H1 (cell line): Measurements from ENCODE around the gene ENOSF1. TPM values are rescaled to one million over a fixed set of nuclear protein-coding genes. Genes with fewer than 3 reads are reported as not detected.
A peak's percentile ranks its signal among the peaks of the same experiment; 100 is the strongest.

Experiments
- CTCF ChIA-PET: fragments of 300-600 bp; sonication (Branson Sonifier 250); formaldehyde crosslinking; loops from one replicate; lab custom pipeline; 2021; ENCODE audit not compliant: partially characterized antibody; lab: Charles Lee
- POLR2A ChIA-PET: fragments of 300-600 bp; sonication (Branson Sonifier 250); formaldehyde crosslinking; loops from one replicate; lab custom pipeline; 2021; ENCODE audit warnings: inconsistent platforms; ENCODE audit not compliant: partially characterized antibody; lab: Charles Lee
- DNase-seq, 2 experiments: peaks; one replicate each; pipeline versions ENCODE4 v3.0.0 to v3.0.0-alpha.2; 2010 to 2022; ENCODE audit warnings: low spot score in 2 of 2, low read depth in 1 of 2, mixed read lengths in 1 of 2
- FAIRE-seq: peaks from 2 replicates; lab custom pipeline; 2011; peaks lifted over from hg19 to GRCh38; lab: Jason Lieb, UNC
- H2AFZ ChIP-seq: 2 replicates; pipeline ENCODE4 v1.8.1; 2012; ENCODE audit warnings: low read length, inconsistent platforms
- H2AK5ac ChIP-seq: 2 replicates; pipeline ENCODE4 v1.6.1; 2013; ENCODE audit warnings: low read depth, low read length
- H2BK120ac ChIP-seq: replicated peaks from 2 replicates; pipeline ENCODE3; 2013; ENCODE audit warnings: low read depth, low read length, inconsistent platforms
- H2BK12ac ChIP-seq: 2 replicates; pipeline ENCODE4 v1.6.1; 2013; ENCODE audit warnings: low read depth, low read length
- H2BK15ac ChIP-seq: 2 replicates; pipeline ENCODE4 v1.6.1; 2013; ENCODE audit warnings: low read length
- H2BK20ac ChIP-seq: 2 replicates; pipeline ENCODE4 v1.6.1; 2013; ENCODE audit warnings: low read length
- H2BK5ac ChIP-seq: 2 replicates; pipeline ENCODE4 v1.6.1; 2013; ENCODE audit warnings: low read depth, low read length
- H3K14ac ChIP-seq: 2 replicates; pipeline ENCODE4 v1.6.1; 2013; ENCODE audit warnings: inconsistent platforms; ENCODE audit not compliant: insufficient read length
- H3K18ac ChIP-seq: 2 replicates; pipeline ENCODE4 v1.6.1; 2013; ENCODE audit warnings: low read length; ENCODE audit errors: extremely low read depth
- H3K23ac ChIP-seq: 2 replicates; pipeline ENCODE4 v1.6.1; 2013; ENCODE audit warnings: inconsistent platforms; ENCODE audit not compliant: insufficient read length
- H3K23me2 ChIP-seq: 2 replicates; pipeline ENCODE4 v1.6.1; 2013; ENCODE audit warnings: low read depth, low read length
- H3K27ac ChIP-seq: 2 replicates; pipeline ENCODE4 v1.6.1; 2011; ENCODE audit warnings: low read depth, low read length, inconsistent platforms
- H3K27me3 ChIP-seq, 4 experiments: replicated peaks in 1 of 4; 1 replicate in 1 of 4; 2 replicates in 3 of 4; pipeline versions ENCODE4 v1.6.1 to v1.8.1; 2011 to 2013; ENCODE audit warnings: low read length in 3 of 4, mild to moderate bottlenecking in 3 of 4, inconsistent platforms in 2 of 4, mixed read lengths in 2 of 4, moderate library complexity in 1 of 4; ENCODE audit not compliant: control insufficient read depth in 3 of 4, insufficient read depth in 3 of 4; ENCODE audit errors: extremely low read depth in 1 of 4
- H3K36me3 ChIP-seq, 4 experiments: 2 replicates each; pipeline versions ENCODE4 v1.6.1 to v1.8.1; 2011 to 2013; ENCODE audit warnings: mild to moderate bottlenecking in 4 of 4, low read length in 3 of 4, moderate library complexity in 2 of 4, control low read depth in 1 of 4, inconsistent platforms in 1 of 4; ENCODE audit not compliant: insufficient read depth in 4 of 4, control insufficient read depth in 2 of 4
- H3K4ac ChIP-seq: replicated peaks from 2 replicates; pipeline ENCODE3; 2013; ENCODE audit warnings: low read length, low read depth, mixed read lengths, inconsistent platforms; ENCODE audit not compliant: insufficient read length
- H3K4me1 ChIP-seq, 4 experiments: replicated peaks in 1 of 4; 1 replicate in 1 of 4; 2 replicates in 3 of 4; pipeline versions ENCODE4 v1.6.1 to v1.8.1; 2011 to 2013; ENCODE audit warnings: low read length in 3 of 4, inconsistent platforms in 2 of 4, mixed read lengths in 1 of 4; ENCODE audit not compliant: insufficient read depth in 4 of 4, control insufficient read depth in 3 of 4
- H3K4me2 ChIP-seq, 2 experiments: 2 replicates each; pipeline versions ENCODE4 v1.6.1 to v1.8.1; 2011 to 2013; ENCODE audit warnings: low read depth in 2 of 2, low read length in 2 of 2, control low read depth in 1 of 2, inconsistent platforms in 1 of 2, mild to moderate bottlenecking in 1 of 2; ENCODE audit not compliant: insufficient read depth in 1 of 2
- H3K4me3 ChIP-seq, 4 experiments: fragments of 200-600, 300-600 bp in 1 of 4; sonication (generic), shearing (Covaris generic), sonication (Bioruptor Twin) in 1 of 4; 2 replicates each; pipeline versions ENCODE4 v1.5.1 to v1.8.1; 2011 to 2016; ENCODE audit warnings: low read length in 4 of 4, low read depth in 3 of 4, control low read depth in 2 of 4, inconsistent platforms in 2 of 4, mild to moderate bottlenecking in 2 of 4, mixed read lengths in 1 of 4, moderate library complexity in 1 of 4; ENCODE audit not compliant: insufficient read depth in 2 of 4; ENCODE audit errors: extremely low read depth in 1 of 4
- H3K56ac ChIP-seq: replicated peaks from 2 replicates; pipeline ENCODE3; 2013; ENCODE audit warnings: low read depth, mild to moderate bottlenecking, mixed read lengths, low read length, inconsistent platforms; ENCODE audit not compliant: insufficient read length
- H3K79me1 ChIP-seq: 2 replicates; pipeline ENCODE4 v1.6.1; 2013; ENCODE audit warnings: low read depth, low read length, control low read depth
- H3K79me2 ChIP-seq, 2 experiments: 2 replicates each; pipeline versions ENCODE4 v1.6.1 to v1.8.1; 2012 to 2013; ENCODE audit warnings: low read length in 2 of 2, mild to moderate bottlenecking in 2 of 2, inconsistent platforms in 1 of 2; ENCODE audit not compliant: insufficient read depth in 2 of 2, control insufficient read depth in 1 of 2
- H3K9ac ChIP-seq, 4 experiments: replicated peaks in 1 of 4; 1 replicate in 1 of 4; 2 replicates in 3 of 4; pipeline versions ENCODE4 v1.6.1 to v1.8.1; 2011 to 2013; ENCODE audit warnings: low read depth in 3 of 4, low read length in 3 of 4, control low read depth in 2 of 4, mild to moderate bottlenecking in 2 of 4, moderate library complexity in 2 of 4, inconsistent platforms in 1 of 4; ENCODE audit errors: extremely low read depth in 1 of 4
- H3K9me3 ChIP-seq, 2 experiments: 2 replicates each; pipeline versions ENCODE4 v1.6.1 to v1.8.1; 2012 to 2013; ENCODE audit warnings: mild to moderate bottlenecking in 2 of 2, moderate library complexity in 2 of 2, control low read depth in 1 of 2, inconsistent platforms in 1 of 2, low read depth in 1 of 2, low read length in 1 of 2, mixed read lengths in 1 of 2; ENCODE audit not compliant: insufficient read depth in 2 of 2
- H4K20me1 ChIP-seq, 2 experiments: replicated peaks in 1 of 2; 2 replicates each; pipeline versions ENCODE3 to v1.8.1; 2011 to 2013; ENCODE audit warnings: inconsistent platforms in 2 of 2, low read length in 2 of 2, mild to moderate bottlenecking in 1 of 2; ENCODE audit not compliant: insufficient read depth in 2 of 2, control insufficient read depth in 1 of 2
- H4K5ac ChIP-seq: 2 replicates; pipeline ENCODE4 v1.6.1; 2013; ENCODE audit warnings: low read length, low read depth, mixed read lengths, inconsistent platforms; ENCODE audit not compliant: insufficient read length
- H4K8ac ChIP-seq: 2 replicates; pipeline ENCODE4 v1.8.0; 2013; ENCODE audit warnings: mild to moderate bottlenecking, moderate library complexity, low read length, inconsistent platforms; ENCODE audit not compliant: insufficient read depth; ENCODE audit errors: extremely low read depth
- H4K91ac ChIP-seq: replicated peaks from 2 replicates; pipeline ENCODE3; 2013; ENCODE audit warnings: low read length, mixed read lengths, inconsistent platforms; ENCODE audit not compliant: insufficient read length
- BACH1 ChIP-seq: IDR thresholded peaks from 2 replicates; pipeline ENCODE4 v1.6.1; 2012; ENCODE audit warnings: low read length, improper control_type of control experiment
- CHD2 ChIP-seq: IDR thresholded peaks from 2 replicates; pipeline ENCODE4 v1.6.1; 2012; ENCODE audit warnings: low read length, improper control_type of control experiment
- CTBP2 ChIP-seq: IDR thresholded peaks from 2 replicates; pipeline ENCODE4 v1.7.0; 2011; ENCODE audit warnings: borderline replicate concordance, mild to moderate bottlenecking, moderate library complexity, mixed read lengths, low read length; ENCODE audit not compliant: insufficient read depth, insufficient read length
- JUN ChIP-seq: IDR thresholded peaks from 2 replicates; pipeline ENCODE4 v1.6.1; 2011; ENCODE audit warnings: low read depth, mild to moderate bottlenecking, improper control_type of control experiment, low read length
- NRF1 ChIP-seq: IDR thresholded peaks from 2 replicates; pipeline ENCODE4 v1.6.1; 2011; ENCODE audit warnings: mild to moderate bottlenecking, low read depth, low read length, improper control_type of control experiment
- POU5F1 ChIP-seq: IDR thresholded peaks from 2 replicates; pipeline ENCODE4 v1.6.1; 2011; ENCODE audit warnings: low read depth, mild to moderate bottlenecking, low read length, moderate library complexity
- RAD21 ChIP-seq, 2 experiments: IDR thresholded peaks in 1 of 2; conservative IDR thresholded peaks in 1 of 2; 2 replicates each; pipeline ENCODE4 v1.6.1; 2011; ENCODE audit warnings: low read depth in 2 of 2, low read length in 2 of 2, improper control_type of control experiment in 1 of 2, inconsistent platforms in 1 of 2, mild to moderate bottlenecking in 1 of 2, moderate library complexity in 1 of 2
- SAP30 ChIP-seq: fragments of 300-600 bp; sonication (generic); IDR thresholded peaks from 2 replicates; pipeline ENCODE4 v1.7.1; 2012; ENCODE audit warnings: low read length, moderate library complexity, mild to moderate bottlenecking, inconsistent platforms; ENCODE audit not compliant: insufficient read depth, insufficient replicate concordance
- SIRT6 ChIP-seq: IDR thresholded peaks from one replicate; pipeline ENCODE4 v1.7.1; 2012; ENCODE audit warnings: low read length, inconsistent platforms
- WGBS, 2 experiments: shearing (Covaris generic) in 1 of 2; methylation state at CpG; one replicate each; pipeline versions ENCODE4 v1.1.6 to v1.1.7; 2013 to 2015; ENCODE audit warnings: low lambda C conversion rate in 2 of 2, mixed read lengths in 2 of 2, inconsistent platforms in 1 of 2, low coverage in 1 of 2, missing lambda C conversion rate in 1 of 2; ENCODE audit not compliant: insufficient replicate concordance in 2 of 2, insufficient coverage in 1 of 2, insufficient read length in 1 of 2; ENCODE audit errors: extremely low coverage in 1 of 2, missing lambda C conversion rate in 1 of 2; 5-methylcytosine and 5-hydroxymethylcytosine counted together
- polyA plus RNA-seq, 7 experiments: library from polyadenylated mRNA; depleted of rRNA in 3 of 7; stranded (reverse) in 5 of 7; unstranded in 2 of 7; fragments of >200 nt in 5 of 7; fragments of 200-250 nt in 2 of 7; gene quantifications; 1 replicate in 5 of 7; 2 replicates in 1 of 7; 4 replicates in 1 of 7; pipeline versions ENCODE4 v1.2.1 to v1.2.3, GENCODE V29; 2011 to 2013; ENCODE audit warnings: missing spikeins in 2 of 7, mixed read lengths in 2 of 7
- total RNA-seq: library from RNA; stranded (reverse); fragmentation: NEBNext Ultra II Directional; extraction: Animal tissue kit (Norgen Biotek cat#: 25700); gene quantifications from 2 replicates; pipeline ENCODE4 v1.2.1, GENCODE V29; 2021

The ENOSF1 gene
- total and polyA plus RNA-seq, 2 of the 8 experiments (the other 6 are each of a cell fraction or from before 2014, with no cell fraction given), result 15.4 to 26.4 TPM

GRCh38 chr18:659597-659996 lies 52.8 kb downstream of the ENOSF1 start:
- no peak overlapping the region for H3K18ac ChIP-seq
- H3K4me2 ChIP-seq, result peak overlapping the region; percentile 78; a peak in 1 of 4 replicates
- peaks cover 11% of the 10 kb centered on the region for H3K79me1 ChIP-seq
- no peak overlapping the region for H3K23ac ChIP-seq
- H3K9ac ChIP-seq, result no peak overlapping the region
- peaks cover 0 to 44% of the 10 kb centered on the region in 2 experiments; a peak in 3 of 4 replicates for H3K79me2 ChIP-seq
- H2BK120ac ChIP-seq, result no peak overlapping the region
- no peak overlapping the region for H4K5ac ChIP-seq
- no peak overlapping the region for H2BK15ac ChIP-seq
- H3K4me1 ChIP-seq, result peaks cover 0 to 10% (median 5%) of the 10 kb centered on the region in 4 experiments; a peak in 5 of 7 replicates
- WGBS, 2 experiments, result 89% methylated on average over 6 of the region's 6 CpGs; no CpG with 5 or more reads in 1 of the 2 experiments
- CTCF ChIA-PET, result interaction anchor here (0.7 to 1.4 kb wide), 6 partner anchors 13 to 171 kb away, joined by 3 to 4 read pairs (median 4); no protein-coding TSS in a partner anchor
- H3K27ac ChIP-seq, result no peak overlapping the region
- no peak overlapping the region for H2BK5ac ChIP-seq
- peaks cover 4% of the 10 kb centered on the region; the same call in 1 of the 2 replicates for H3K23me2 ChIP-seq
- H3K4me3 ChIP-seq, result no peak overlapping the region
- no peak overlapping the region for H2BK12ac ChIP-seq
- no peak overlapping the region for H4K91ac ChIP-seq
- peaks cover 10 to 34% (median 16%) of the 10 kb centered on the region in 4 experiments; a peak in 7 of 8 replicates for H3K36me3 ChIP-seq
- H2AK5ac ChIP-seq, result no peak overlapping the region
- H4K8ac ChIP-seq, result no peak overlapping the region
- H3K56ac ChIP-seq, result no peak overlapping the region
- no peaks in the 10 kb centered on the region for H3K27me3 ChIP-seq
- TF ChIP-seq JUN (no peak), BACH1 (no peak), NRF1 (no peak), CTBP2 (no peak), CHD2 (no peak), SAP30 (no peak), SIRT6 (no peak), RAD21 (IDR thresholded peaks at IDR 0.05 in 1 of 2, conservative IDR thresholded peaks at IDR 0.05 in 1 of 2; ENCODE audit: low read depth in 2 of 2, low read length in 2 of 2) (no peak), POU5F1 (no peak)
- TF ChIP-seq, all 59 proteins: peak for 0
- Histone ChIP-seq H3K14ac (no peak overlapping the region), H3K4ac (no peak overlapping the region), H4K20me1 (peaks cover 2 to 5% of the 10 kb centered on the region in 2 experiments), H2AFZ (no peak overlapping the region), H2BK20ac (no peak overlapping the region), H3K9me3 (peaks cover 5 to 7% of the 10 kb centered on the region in 2 experiments; a peak in 3 of 4 replicates)
- DNase-seq, result no peak
- POLR2A ChIA-PET, result interaction anchor here (1.5 kb wide), 1 partner anchor 9 kb away, joined by 4 read pairs; no protein-coding TSS in a partner anchor
- FAIRE-seq, result no peak
